Gastroesophageal sphincter (tissue), 3 donors: ENCODE data around the gene ZBTB46.

Experiments
- POLR2A ChIP-seq, 2 donors: fragments of 450-650 bp; IDR thresholded peaks; one replicate each; pipeline ENCODE4 v1.6.1; 2017; ENCODE audit warnings: antibody characterized with exemption in 2 of 2, mild to moderate bottlenecking in 2 of 2, moderate library complexity in 1 of 2
- TF ChIP-seq, protein P1 (sequence below), 4 experiments: fragments of 200-600 bp in 2 of 4; fragments of 450-650 bp in 2 of 4; sonication (generic) in 1 of 4; IDR thresholded peaks; one replicate each; pipeline ENCODE4 v1.5.1; 2017 to 2019; ENCODE audit warnings: antibody characterized with exemption in 4 of 4, mild to moderate bottlenecking in 2 of 4, moderate library complexity in 2 of 4

DNA sequence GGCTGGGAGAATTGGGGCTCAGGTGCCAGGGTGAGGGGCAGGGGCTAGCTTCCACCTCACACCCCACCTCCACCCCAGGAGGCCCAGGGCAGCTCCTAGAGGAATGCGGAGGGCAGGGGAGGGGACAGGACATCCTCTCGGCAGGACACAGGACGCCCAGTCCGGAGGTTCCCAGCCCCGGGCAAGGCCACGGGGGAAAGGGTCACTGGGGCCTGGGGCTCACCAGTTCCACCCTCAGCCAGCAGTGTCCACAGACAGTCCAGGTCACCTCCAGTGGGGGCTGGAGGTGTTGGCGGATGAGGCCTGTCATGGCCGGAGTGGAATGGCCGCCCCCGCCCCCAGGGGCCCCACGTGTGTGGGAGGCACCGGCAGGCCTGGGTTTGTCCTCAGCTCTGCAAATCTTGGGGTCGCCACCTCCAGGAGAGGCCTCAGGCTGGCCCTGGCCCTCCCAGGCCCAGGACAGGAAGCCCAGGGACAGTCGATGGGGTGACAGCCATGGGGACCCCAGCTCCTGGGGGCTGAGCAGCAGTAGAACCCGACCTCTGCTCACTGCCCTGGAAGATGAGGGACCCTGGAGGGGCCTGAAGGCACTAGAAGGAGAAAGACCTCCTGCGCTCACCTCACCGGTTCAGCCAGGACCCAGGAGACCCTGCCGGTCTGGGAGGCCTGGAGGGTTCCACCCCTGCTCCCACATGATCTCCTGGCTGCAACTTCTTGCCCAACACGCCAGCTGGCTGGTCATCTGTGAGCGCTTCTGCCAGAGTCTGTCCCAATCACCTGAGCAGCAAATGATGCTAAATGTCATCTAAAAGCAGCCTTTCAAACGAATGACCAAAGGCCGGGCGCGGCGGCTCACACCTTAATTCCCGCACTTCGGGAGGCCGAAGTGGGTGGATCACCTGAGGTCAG lies 17.2 kb upstream of the ZBTB46 start:
- TF ChIP-seq, protein P1, sequence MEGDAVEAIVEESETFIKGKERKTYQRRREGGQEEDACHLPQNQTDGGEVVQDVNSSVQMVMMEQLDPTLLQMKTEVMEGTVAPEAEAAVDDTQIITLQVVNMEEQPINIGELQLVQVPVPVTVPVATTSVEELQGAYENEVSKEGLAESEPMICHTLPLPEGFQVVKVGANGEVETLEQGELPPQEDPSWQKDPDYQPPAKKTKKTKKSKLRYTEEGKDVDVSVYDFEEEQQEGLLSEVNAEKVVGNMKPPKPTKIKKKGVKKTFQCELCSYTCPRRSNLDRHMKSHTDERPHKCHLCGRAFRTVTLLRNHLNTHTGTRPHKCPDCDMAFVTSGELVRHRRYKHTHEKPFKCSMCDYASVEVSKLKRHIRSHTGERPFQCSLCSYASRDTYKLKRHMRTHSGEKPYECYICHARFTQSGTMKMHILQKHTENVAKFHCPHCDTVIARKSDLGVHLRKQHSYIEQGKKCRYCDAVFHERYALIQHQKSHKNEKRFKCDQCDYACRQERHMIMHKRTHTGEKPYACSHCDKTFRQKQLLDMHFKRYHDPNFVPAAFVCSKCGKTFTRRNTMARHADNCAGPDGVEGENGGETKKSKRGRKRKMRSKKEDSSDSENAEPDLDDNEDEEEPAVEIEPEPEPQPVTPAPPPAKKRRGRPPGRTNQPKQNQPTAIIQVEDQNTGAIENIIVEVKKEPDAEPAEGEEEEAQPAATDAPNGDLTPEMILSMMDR (IDR thresholded peaks at IDR 0.05) = no peak
- TF ChIP-seq POLR2A (IDR thresholded peaks at IDR 0.05) = no peak
